ENCODE results near the gene OMP.

DNA sequence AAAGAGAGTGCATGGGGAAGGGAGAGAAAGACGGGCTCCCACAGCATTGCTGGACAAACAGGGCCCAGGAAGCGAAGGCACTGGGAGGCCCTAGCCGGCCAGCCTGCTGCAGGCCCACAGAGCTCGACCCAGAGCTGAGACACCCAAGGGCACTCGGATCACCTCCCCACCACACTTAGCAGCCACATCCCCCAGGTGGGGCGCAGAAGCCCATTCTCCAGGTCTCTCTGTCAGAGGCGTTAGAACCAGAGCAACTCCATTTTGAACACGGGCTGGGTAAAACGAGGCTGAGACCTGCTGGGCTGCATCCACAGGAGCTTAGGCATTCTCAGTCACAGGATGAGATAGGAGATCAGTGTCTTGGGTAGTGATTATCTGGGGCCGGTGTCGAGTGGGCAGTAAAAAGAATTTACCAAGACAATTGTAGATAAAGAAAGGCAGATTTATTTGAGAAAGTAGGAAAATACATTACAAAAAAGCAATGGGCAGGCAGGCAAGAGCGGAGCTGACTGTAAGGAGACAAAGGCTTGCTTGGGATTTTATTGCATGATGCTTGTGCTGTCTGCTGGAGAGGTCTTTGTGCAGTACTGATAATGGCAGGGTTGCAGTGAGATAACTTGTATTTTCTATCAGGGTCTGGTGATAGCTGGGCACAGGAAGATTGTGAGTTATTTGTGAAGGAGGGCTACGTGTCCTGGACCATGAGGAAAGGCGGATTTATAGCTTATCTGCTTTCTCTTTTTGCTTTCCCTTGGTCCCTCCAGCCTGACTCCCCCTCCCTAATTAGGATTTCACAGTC lies 49.2 kb upstream of the OMP start:
- TF ChIP-seq, protein P1, sequence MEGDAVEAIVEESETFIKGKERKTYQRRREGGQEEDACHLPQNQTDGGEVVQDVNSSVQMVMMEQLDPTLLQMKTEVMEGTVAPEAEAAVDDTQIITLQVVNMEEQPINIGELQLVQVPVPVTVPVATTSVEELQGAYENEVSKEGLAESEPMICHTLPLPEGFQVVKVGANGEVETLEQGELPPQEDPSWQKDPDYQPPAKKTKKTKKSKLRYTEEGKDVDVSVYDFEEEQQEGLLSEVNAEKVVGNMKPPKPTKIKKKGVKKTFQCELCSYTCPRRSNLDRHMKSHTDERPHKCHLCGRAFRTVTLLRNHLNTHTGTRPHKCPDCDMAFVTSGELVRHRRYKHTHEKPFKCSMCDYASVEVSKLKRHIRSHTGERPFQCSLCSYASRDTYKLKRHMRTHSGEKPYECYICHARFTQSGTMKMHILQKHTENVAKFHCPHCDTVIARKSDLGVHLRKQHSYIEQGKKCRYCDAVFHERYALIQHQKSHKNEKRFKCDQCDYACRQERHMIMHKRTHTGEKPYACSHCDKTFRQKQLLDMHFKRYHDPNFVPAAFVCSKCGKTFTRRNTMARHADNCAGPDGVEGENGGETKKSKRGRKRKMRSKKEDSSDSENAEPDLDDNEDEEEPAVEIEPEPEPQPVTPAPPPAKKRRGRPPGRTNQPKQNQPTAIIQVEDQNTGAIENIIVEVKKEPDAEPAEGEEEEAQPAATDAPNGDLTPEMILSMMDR (IDR thresholded peaks at IDR 0.05) = no peak
- TF ChIP-seq POLR2A (IDR thresholded peaks at IDR 0.05) = no peak
